HG02642 (cell line): Measurements from ENCODE around the gene SLC10A3.
"Not testable (repeated sequence)": the region's sequence is repeated elsewhere in the genome, so short reads cannot be mapped to it uniquely, and the experiment has no call there.

ENCODE experiments used
- ATAC-seq: cut with Tn5 transposase; IDR thresholded peaks from one replicate; pipeline ENCODE4 v1.9.1; 2021; ENCODE audit warnings: mild to moderate bottlenecking; ENCODE audit not compliant: unreplicated experiment, poor library complexity

SLC10A3 gene

DNA sequence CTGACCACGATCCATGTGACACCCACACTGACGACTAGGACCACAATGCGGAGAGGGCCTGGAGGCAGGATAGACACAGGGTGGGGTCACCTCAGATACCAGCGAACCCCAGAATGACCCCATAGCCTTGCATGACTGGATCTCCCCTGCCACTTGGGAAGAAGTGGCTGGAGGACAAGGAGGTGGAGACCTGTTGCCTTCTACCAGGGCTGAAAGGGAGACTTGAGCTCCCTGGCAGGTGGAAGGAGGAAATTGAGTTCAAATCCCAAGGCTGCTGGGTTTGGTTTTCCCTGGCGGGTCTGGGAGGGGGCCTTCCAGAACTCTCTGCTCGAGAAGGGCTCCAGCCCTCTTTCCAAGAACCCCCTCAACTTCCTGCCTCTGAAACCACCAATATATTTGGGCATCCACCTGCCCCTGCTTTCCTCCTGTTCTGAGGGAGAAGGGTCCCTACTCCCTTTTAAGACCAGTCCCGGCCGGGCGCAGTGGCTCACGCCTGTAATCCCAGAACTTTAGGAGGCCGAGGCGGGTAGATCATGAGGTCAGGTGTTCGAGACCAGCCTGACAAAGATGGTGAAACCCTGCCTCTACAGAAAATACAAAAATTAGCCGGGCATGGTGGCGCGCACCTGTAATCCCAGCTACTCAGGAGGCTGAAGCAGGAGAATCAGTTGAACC lies 22.6 kb upstream of the SLC10A3 start:
- ATAC-seq: no peak

- ATAC-seq: no peak
Observed at GRCh38 chrX:154511761-154512160, 21.3 kb upstream of the SLC10A3 start.

DNA sequence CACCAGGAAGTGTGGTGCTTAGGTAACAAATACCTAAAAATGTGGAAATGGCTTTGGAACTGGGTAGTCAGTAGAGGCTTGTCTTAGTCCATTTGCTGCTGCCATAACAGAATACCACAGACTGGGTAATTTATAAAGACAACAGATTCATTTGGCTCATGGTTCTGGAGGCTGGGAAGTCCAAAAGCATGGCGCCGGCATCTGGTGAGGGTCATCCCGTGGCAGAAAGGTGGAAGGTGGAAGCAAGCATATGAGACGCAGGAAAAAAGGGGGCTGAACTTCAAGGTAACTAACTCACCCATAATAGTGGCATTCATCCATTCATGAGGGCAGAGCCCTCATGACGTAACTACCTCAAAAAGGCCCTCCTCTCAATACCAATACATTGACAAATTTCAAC lies 19.0 kb upstream of the SLC10A3 start:
- ATAC-seq: no peak

- ATAC-seq: no peak
Observed at GRCh38 chrX:154508384-154508745, 17.9 kb upstream of the SLC10A3 start.

- no peak for ATAC-seq
Observed at GRCh38 chrX:154507673-154508383, 17.4 kb upstream of the SLC10A3 start.

DNA sequence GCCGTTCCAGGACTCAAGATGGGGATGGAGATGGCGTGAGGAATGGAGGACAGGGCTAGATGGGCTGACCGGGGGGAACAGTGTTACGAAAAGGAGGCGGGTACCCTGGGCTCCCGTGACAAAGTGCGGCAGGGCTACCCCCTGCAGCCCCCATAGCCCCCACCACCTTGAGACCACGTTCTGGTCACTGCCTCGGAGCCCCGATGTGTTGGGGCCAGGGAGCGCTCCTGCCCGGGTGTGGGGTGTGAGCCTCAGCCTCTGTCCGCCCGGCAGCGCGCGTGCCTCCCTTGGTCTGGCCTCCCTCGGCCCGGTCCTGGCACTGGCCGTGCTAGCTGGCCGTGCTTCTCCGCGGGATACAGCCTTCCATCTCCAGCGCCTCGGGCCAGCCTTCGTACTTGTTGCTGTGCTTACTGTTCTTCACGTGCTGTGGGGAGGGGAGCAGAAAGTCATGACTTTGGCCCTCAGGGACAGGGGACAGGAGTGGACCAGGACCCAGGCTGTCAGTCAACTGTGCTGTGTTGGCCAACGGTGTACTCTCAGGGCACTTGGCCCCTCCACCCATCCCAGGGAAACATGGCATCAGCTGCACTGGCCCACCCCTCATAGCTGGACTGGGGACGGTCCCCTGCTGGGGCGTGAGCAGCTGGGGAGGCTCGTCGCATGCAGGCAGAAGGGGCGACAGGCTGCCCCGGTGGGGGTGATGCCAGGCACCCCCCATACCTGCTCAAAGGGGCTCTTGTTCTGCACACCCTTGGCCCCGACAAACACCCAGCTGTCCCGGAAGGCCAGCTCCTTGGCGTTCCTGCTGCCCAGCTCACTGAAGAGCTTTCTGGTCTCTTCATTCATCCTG lies 16.3 kb upstream of the SLC10A3 start:
- ATAC-seq: no peak

DNA sequence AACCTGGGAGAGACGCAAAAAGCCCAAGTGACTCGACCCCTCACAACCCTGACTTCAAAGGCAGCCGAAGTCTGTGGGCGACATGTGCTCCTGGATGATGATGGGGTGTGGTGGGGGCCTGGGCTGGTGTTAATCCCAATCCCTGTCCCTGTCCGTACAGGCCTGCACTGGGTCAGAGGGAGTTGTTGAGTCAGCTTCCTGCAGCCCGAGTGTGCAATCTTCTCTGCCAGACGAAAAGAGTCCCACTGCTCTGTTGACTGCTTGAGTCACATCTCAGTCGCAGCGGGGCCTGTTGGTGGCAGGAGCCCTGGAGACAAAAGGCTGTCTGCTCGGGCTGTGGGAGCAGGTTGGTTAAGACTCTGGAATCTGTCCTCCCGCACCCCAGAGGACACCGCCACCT lies 15.3 kb upstream of the SLC10A3 start:
- ATAC-seq: no peak

DNA sequence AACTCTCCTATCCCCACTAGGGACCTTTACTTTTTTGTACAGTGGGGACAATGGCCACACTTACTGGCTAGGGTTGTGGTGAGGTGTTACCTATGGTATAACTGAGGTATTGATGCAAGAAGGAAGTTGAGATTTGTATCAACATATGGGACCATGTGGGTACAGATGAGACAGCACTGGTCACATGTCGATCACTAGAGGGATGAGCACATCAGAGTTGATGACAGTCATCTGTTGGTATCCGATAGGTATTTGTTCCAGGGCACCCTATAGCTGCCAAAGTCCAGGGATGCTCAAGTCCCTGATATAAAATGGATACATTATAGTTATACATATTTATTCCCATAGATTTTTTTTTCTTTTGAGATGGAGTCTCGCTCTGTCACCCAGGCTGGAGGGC lies 12.6 kb upstream of the SLC10A3 start:
- no peak for ATAC-seq

DNA sequence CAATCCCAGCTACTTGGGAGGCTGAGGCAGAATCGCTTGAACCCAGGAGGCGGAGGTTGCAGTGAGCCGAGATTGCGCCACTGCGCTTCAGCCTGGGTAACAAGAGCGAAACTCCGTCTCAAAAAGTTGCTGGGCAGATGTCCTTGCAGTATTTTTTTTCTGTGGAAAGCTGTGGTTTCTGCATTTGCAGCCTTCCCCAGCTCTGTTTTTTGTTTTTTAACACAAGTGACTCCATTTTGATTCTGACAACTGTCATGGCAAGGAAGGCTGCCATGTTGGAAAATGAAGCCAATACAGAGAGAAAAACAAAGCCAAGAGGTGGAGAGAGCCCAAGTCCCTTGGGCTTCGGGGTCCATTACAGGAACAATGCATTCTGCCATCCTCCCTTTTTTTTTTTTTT lies 11.7 kb upstream of the SLC10A3 start:
- ATAC-seq: no peak

GRCh38 chrX:154501423-154501822 lies 11.0 kb upstream of the SLC10A3 start:
- not testable (repeated sequence) for ATAC-seq

DNA sequence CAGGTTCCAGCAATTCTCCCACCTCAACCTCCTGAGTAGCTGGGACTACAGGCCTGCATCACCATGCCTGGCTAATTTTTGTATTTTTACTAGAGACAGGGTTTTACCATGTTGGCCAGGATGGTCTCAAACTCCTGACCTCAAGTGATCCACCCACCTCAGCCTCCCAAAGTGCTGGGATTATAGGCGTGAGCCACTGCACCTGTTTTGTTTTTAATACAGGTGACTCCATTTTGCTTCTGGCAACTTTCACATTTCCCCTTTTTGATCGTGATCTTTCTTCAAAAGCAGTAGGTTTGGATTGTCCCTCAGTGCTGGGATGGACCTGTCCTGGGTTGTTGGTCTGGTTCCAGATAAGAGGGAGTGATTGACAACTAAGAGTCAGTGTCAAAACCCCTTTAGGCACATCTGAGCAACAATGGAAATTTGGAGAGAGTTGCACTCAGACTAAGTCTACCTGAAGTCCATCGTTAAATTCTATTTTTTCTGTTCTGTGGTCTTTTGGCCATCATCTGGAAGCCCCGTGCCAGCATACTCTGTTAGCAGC lies 6.2 kb upstream of the SLC10A3 start:
- not testable (repeated sequence) for ATAC-seq

DNA sequence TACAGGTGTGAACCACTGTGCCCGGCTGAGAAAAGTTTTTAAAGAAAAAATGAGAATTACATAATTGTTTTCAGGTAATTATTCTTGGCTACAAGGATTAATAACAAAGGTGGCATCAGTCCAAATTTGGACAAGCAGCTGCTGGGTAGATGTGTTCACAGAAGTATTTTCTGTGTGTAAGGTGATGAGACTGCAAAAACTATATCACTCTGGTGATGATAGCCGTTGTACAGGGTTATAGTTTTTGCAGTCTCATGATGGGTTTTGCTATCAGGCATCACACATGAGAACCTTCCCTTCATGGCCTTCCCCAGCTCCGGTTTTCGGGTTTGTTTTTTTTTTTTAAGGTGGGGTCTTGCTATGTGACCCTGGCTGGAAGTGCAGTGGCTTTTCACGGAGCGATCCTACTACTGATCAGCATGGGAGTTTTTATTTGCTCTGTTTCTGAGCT lies 5.1 kb upstream of the SLC10A3 start:
- ATAC-seq: no peak

DNA sequence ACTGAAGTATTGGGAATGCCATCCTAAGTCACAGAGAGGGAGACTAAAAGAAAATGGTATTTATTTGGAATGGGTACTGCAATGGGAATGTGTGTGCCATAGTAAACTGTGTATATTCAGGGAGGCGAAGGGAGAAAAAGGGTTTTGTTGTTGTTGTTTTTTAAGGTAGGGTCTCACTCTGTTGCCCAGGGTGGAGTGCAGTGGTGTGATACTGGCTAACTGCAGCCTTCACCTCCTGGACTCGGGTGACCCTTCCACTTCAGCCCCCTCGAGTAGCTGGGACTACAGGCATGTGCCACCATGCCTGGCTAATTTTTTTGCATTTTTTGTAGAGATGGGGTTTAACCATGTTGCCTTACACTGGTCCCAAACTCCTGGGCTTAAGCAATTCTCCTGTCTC lies 4.3 kb upstream of the SLC10A3 start:
- ATAC-seq: no peak

DNA sequence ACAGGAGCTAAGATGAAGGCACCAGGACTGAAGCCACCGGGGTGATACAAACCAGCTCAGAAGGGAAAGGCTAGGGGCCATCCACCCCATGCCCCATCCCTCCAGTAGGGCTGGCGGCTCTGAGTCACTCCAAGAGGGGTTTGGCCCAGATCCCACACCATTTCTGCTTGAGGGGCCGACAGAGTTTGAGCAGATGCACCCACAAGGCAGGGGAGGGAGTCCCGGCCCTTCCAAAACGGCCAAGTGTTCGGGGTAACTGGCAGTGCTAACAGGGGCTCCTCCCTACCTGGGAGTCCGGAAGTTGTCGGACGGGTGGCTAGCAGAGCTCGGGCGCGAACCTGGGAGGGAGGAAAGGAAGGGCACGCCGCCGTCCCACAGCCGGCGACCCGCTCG lies 412 bp downstream of the SLC10A3 start:
- ATAC-seq: peak; percentile 35

- ATAC-seq: no peak
Observed at GRCh38 chrX:154489182-154489581, 1.2 kb downstream of the SLC10A3 start.

- ATAC-seq: no peak
Observed at GRCh38 chrX:154488336-154489075, 1.9 kb downstream of the SLC10A3 start.

GRCh38 chrX:154487518-154488290 lies 2.7 kb downstream of the SLC10A3 start:
- ATAC-seq: no peak

DNA sequence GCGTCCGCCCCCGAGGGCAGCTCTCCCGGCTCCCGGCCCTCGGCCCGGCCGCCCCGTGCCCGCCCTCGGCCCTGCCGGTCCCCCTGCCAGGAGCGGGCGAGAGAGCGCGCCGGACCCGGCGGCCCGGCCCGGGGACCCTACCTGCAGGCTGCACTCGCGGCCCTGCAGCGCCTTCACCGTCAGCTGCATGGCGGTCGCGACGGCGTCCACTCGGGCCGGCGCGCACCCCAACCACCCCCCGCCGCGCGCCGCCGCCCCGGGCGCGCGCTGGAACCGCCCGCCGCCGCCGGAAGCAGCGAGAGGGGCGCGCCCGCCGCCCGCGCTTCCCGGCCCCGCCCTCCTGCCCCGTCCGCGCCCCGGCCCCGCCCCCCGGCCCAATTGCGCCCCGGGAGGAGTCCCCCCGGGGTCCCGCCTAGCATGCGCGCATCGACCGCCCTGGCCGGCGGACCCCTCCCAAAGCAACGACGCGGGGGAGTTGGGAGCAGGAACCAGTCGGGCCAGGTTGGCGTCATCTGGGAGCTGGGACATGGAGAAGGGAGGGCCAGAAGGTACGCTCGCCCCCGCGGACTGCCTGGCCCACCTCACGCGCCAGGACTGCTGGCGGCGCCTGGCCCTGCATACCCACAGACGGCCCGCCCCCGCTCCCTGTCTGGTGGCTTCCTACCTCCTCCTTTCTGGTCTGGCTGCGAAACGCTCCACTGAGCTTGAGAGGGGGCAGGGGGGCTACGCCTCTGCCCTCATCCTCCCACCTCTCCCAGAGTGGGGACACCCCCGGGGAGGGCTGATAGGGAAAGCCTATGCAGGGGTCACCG lies 3.8 kb downstream of the SLC10A3 start, which contains the start of gene UBL4A:
Gene UBL4A (minus strand): TSS at position 220 of the 812 bp plus-strand sequence. CDS start 31 bp downstream, at position 189.
- ATAC-seq: peak; percentile 32

DNA sequence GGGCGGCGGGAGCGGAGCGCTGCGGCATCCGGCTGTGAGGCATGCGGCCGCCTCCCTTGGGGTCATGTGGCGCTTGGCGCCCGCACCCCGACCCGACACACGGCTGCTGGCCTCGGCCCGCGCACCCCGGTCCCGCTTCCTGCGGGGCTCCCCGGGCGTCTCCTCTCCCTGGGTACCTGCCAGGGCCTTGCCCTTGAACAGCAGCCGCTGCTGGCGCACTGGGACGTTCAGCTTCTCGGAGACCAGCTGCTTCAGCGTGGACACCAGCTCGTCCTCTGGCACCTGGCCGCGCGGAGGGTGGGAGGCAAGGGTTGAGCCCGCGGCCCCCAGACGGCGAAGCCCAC lies 4.4 kb downstream of the SLC10A3 start:
- no peak for ATAC-seq
